HG03378 (cell line): ENCODE results near the gene INPP4A.
"Not testable (repeated sequence)": the region's sequence is repeated elsewhere in the genome, so short reads cannot be mapped to it uniquely, and the experiment has no call there.

Source experiments
- ATAC-seq: cut with Tn5 transposase; IDR thresholded peaks from one replicate; pipeline ENCODE4 v1.9.1; 2021; ENCODE audit warnings: mild to moderate bottlenecking, moderate library complexity; ENCODE audit not compliant: unreplicated experiment

INPP4A gene

GRCh38 chr2:98578231-98578630, 133.6 kb downstream of the INPP4A start:
- ATAC-seq = no peak

GRCh38 chr2:98579926-98580325, 135.3 kb downstream of the INPP4A start:
- no peak for ATAC-seq

- no peak for ATAC-seq
These were observed 136.1 kb downstream of the INPP4A start for GRCh38 chr2:98580656-98581284.

DNA sequence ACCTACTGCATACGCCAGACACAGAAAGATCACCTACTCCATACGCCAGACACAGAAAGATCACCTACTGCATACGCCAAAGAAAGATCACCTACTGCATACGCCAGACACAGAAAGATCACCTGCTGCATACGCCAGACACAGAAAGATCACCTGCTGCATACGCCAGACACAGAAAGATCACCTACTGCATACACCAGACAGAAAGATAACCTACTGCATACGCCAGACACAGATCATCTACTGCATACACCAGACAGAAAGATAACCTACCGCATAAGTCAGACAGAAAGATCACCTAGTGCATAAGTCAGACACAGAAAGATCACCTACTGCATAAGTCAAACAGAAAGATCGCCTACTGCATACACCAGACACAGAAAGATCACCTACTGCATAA, 137.9 kb downstream of the INPP4A start:
- ATAC-seq = no peak

GRCh38 chr2:98583276-98583675, 138.6 kb downstream of the INPP4A start:
- ATAC-seq = no peak

GRCh38 chr2:98583816-98584618, 139.4 kb downstream of the INPP4A start:
- ATAC-seq = no peak

DNA sequence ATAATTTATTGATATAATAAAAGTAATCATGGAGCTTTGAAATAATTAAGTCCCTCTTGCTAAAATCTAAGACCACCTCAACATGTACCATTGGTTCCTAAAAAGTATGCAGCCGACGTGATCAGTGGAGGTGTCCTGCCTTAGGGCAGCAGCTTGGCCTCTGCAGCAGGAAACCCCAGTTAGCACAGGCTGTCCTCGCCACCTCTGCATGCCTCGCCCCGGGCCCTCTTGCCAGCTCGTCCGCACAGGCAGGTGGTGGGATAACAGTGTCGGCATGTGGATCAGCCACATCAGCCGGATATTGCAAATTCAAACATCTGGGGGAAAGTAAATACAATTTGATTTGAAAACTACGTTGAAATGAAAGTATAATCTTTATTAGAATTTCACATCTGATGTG, 140.7 kb downstream of the INPP4A start:
- no peak for ATAC-seq

DNA sequence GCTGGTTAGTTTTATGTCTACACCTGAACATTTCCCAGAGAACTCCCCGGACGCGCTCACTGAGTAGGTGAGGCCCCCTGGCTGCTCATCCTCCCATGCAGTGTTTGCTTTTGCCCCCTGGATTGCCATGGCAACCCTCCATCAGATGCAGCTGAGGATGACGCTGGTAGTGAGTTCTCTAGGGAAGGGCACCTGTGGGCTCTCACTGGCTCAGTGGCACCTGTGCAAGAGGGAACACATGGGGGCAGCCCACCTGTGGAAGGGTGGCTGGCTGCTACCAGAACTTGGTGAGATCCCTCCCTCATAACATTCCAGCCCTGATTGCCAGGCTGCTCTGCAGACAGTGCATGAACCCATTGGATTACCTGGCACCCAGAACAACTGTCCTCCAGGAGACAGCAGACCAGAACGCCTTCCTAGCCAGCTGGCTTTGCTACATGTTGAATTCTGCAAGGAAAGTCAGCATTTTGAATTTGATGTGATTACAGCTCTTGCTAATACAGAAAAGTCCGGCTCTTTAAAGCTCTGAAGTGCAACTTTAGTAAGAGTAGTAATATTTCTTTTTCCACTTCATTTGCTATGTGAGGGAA, 142.0 kb downstream of the INPP4A start:
- no peak for ATAC-seq

GRCh38 chr2:98588880-98589431, 144.3 kb downstream of the INPP4A start:
- no peak for ATAC-seq

DNA sequence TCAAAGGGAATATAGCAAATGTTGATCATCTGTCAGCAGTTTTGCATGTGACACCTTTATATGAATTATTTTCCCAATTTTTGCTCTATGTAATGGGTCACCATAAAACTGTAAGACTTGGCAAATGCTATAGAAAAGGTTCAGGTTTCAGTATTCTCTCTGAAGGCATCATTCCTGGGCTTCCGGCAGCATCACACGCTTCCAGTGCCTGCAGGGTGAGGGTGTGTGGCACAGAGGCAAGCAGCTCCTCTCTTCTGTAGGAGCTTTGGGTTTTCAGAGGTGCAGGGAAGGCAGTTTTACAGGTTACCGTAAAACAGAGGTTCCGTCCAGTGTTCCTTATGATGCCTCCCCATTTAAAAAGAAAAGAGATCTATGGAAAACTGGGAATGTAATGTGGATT, 144.8 kb downstream of the INPP4A start:
- ATAC-seq = no peak

GRCh38 chr2:98592565-98592964, 147.9 kb downstream of the INPP4A start:
- no peak for ATAC-seq

GRCh38 chr2:98594665-98595064, 150.0 kb downstream of the INPP4A start:
- not testable (repeated sequence) for ATAC-seq

- ATAC-seq = no peak
These were observed 154.2 kb downstream of the INPP4A start for GRCh38 chr2:98598781-98599428.

- ATAC-seq = no peak
These were observed 157.0 kb downstream of the INPP4A start for GRCh38 chr2:98601532-98602132.

DNA sequence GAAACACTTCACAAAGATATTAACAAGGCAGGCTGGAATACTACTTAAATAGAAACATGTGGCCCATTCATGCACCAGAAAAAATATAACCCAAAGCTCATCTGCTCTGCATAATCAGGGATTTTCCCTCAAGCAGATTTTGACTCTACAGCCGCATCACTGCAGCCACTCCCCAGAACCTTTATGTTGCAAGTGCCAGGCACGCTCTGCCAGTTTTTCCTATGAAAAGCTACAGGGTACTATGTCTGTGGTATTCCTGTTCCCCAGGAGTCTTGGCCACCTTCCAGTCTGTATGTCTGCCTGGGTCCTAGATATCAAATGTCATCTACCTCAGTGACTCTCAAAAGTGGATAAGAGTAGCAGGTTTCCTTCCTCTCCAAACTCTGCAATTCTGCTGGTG, 159.9 kb downstream of the INPP4A start:
- no peak for ATAC-seq

GRCh38 chr2:98605076-98605475, 160.4 kb downstream of the INPP4A start:
- ATAC-seq = no peak

DNA sequence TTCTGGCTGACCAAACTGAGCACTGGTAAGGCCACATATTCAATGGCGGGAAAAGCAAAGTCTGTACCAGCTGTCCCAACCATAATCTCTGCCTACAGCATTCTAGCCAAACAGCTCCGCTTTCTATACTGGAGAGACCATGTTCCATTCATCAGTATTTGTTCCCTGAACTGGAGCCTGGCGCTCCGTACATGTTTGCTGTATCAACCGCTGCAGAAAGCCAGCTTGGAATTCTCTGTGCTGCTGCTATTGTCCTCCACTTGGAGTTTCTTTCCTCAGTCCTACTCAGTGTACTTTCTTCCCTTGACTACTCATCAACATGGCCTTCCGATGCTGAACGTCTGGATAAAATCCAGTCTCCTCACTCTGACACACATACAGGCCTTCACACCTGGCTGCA, 161.8 kb downstream of the INPP4A start:
- ATAC-seq = no peak

GRCh38 chr2:98607104-98607503, 162.4 kb downstream of the INPP4A start:
- ATAC-seq = no peak

DNA sequence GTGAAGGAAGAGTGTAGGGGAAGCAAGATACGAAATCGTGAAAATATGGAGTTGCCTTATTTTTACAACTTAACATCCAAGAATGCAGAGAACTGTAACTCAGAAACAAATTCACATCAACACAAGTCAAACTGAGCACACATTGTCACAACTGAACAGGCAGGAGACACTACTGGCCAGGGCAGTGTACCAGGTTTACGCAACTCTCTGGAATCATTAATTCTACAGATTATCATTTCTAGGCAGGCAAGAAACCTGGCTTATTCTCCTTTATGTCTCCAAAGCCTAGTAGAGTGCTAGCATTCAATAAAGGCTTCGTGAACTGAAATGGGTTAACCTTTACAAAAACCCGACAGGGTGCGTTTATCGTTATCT, 163.1 kb downstream of the INPP4A start:
- no peak for ATAC-seq

DNA sequence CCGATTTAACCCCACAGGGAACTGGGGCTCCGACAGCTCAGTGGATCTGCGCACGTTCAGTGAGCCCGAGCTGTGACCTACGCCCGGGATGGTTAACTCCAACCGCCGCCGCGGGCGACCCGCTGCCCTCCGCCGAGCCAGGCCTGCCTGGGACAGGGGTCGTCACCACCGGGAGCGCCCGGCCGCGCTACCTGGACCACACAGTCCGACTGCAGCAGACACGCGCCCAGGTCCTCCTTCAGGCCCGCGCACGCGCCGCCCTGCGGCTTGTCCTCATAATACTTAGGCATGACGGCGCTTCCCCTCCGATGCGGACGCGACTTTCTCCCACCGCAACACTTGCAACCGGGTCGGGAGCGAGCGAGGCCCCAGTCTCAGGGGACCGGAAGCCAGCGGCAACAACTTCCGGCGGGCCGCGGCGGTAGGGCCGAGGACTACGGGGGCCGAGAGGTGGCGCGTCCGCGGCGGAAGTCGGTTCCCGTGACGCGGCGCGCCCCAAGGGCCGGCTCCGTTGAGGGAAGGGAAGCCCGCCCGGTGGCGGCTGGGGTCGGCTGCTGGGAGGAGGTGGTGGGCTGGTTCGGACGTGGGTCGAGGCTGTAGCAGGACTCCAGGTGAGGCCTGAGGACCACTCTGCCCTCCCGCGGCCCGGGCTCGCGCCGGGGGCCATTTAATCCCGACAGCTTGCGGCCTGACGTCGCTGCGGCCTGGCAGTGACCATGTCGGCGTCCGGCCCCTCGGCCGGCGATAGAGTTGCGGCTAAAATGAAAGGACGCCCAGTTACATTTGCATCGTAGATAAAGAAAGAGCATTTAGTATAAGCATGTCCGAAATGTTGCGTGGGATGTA, 163.7 kb downstream of the INPP4A start, which contains the start of the genes COA5 and UNC50:
COA5 (minus strand) TSS at position 397 of the 846 bp plus-strand sequence; CDS start at position 290, 107 bp downstream.
UNC50 (plus strand) TSS at position 474 of the 846 bp plus-strand sequence. CDS start 1,171 bp downstream, outside the sequence.
- peak; percentile 69 for ATAC-seq
